ENCODE measurements around the gene PAEP.

Gene PAEP

DNA sequence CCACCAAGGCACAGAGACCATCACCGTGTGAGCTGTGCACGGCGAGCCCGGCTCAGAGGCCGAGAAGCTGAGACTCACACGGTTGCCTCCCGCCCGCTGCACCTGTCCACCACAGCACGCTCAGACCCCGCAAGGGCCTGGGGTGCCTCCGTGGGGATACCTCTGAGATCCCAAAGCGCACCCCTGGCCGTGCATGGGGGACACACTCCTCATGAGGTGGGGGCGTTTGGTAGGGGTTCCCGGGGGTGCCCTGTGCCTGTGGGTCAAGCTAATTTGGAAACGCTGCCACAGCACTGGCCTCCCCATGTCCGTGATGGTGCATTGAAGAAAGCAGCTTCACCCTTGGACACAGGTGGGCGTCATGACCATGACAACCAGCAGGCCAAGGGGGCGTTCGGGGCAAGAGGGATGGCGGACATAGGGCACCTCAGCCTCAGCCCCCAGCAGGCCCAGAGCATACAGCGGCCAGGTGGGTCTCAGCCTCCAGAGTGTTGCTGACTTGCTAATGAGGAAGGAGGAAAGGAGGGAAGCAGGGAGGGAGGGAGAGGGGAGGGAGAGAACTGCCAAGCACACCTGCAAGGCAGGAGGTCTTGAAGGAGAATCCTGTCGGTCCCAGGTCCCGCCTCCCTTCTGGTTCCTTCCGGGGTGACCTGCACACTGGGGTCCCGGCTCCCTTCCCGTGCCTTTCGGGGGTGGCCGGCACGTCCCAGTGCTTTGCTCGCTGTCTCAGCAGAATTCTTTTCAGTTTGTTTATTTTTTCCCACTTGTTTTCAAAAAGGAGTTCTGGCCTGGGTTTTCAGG is 43.1 kb downstream of the PAEP start:
- no peak for DNase-seq

DNA sequence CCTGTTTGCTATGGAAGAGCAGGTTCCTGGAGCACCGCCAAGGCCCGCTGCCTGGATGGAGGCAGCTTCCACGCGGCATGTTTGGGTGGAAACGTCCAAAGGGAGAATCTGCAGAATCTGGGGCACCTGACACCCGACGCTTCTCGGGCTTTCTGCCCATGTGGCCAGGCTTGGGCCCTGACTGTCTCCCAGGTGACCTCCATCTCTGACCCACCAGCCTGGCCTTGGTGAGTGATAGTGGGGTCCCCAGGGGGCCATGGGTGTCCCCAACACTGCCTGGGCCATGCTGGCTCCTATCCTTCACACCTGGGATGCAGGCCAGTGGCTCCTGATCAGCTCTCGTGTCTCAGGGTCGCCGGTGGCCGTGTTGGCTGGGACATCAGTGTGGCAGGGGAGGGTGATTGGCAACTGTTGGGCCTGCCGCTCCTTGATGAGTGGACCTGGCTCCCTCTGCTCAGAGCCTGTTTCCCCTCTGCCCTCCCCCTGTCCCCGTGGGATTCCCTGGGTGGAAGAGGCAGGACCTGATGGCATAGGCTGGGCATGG is 43.8 kb downstream of the PAEP start:
- no peak for DNase-seq

DNA sequence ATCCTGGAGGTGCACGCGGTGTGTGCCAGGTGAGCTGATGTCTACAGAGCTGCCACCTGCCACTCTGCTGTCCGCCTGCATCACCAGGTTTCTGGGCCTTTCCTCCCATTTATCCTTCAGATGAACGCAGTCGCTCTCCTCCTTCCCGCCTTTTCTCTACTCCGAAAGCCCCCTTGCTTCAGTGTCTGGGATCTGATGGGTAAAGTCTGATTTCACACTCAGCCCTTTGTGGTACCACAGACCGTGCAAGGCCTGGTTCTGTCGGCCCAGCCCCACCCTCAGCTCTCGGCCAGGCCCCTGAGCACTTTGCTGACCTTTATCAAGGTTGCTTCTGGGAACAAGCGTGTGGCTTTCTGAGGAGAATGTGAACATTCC is 45.3 kb downstream of the PAEP start:
- no peak for DNase-seq

DNA sequence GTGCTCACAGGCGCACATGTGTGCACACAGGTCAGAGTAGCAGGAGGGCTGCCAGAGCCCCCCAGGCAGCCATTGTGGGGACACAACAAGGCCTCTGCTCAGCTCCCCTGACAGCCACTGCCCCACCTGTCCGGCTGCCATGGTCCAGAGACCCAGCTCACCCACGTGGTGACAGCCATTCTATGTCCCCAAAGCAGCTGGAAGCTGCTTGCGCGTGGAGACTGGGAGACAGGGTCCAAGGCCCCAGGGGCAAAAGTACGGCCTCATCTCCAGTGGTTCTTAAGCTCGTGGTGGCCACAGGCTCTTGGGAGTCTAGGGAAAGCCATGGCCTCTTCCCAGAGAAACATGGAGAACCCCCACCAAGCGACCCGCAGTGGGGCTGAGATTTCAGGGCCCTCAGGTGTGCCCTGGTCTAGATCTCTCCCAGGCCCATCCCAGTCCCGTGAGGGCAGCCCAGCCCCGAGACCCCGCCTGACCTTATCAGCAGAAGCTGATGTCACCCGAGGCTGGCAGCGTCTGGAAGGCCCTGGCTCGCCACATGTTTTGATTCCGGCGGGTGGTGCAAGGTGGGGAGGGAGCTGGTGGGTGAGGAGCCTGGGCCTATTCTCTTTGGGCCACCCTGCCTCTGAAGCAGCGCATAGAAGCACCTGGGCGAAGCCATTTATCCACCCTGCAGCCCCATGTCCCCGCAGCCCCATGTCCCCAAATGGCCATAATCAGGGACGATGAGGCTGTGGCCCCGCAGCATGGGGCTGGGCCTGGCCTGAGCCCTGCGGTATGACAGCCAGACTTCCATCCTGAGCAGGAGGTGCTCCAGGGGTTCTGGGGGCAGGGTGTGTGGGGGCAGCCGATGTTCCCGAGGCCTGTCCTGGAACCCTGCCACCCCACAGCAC is 46.1 kb downstream of the PAEP start:
- DNase-seq: no peak

DNA sequence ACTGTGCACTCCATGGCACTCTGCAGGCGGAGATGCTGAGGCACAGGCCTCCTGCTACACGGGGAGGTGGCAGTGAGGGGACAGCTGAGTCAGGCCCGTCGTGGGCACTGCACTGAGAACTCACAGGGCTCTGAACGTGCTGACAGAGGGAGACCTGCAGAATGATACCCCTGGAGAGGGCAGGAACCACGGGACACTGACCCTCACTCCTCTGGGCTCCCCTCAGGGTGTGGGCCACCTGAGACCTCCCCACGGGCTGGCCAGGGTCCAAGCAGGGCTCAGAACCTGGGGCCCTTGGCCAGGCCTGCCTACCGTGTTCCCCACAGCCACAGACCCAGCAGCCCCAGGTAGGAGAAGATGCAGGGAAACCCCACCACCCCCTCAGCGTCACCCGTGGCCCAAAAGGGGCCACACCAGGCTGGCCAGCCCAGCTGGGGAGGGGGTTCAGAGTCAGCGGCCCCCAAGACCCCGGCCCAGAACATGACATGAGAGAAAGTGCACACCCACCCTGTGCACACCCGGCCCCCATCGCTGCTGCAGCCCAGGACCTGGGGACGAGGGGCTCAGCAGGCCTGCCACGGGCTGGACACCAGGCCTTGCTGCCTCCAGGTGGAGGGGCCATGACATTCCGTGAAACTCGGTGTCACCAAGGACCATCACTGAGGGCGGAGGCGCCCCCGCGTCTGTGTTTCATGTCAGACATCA is 46.9 kb downstream of the PAEP start:
- DNase-seq: no peak

DNA sequence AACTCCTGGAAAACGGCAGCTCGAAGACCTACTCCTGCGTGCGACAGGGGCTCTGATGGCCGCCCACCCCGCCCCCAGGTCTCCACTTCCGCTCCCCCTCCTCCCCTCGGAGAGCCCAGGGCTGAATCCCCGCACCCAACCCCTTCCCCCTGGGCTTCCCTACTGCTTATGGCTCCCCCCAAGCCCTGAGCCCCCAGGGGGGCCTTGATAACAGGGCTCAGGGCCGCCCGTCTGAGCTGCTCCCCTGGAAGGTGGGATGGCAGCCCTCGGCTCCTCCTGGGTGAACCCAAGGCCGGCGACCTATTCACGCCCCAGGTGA is 47.4 kb downstream of the PAEP start:
- no peak for DNase-seq

DNA sequence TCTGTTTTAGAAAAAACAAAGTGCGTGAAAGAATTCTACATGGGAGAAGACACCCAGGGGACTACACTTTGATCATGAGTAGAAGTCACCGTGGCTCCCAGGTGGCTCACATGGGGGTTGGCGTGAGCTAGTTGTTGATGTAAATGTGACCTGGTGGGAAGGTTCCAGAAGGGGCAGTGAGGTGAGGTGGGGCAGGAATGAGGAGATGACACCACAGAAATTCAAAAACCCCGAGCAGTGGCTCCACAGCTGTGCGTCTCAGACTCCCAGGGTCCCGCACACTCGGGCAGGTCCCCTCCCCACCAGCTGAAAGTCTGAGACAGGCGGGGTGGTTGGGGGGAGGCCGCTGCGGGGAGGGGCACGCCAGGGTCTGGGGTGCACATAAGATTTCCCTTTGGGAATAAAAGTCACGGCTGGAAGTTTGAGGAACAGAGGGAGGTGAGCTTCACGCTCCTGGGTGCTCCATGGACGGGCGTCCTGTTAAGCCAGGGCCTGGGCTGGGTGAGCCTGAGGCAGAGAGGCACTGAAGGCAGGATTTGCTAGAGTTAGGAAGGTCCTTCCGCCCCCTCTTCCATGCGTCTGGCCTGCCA is 47.9 kb downstream of the PAEP start:
- DNase-seq: no peak

DNA sequence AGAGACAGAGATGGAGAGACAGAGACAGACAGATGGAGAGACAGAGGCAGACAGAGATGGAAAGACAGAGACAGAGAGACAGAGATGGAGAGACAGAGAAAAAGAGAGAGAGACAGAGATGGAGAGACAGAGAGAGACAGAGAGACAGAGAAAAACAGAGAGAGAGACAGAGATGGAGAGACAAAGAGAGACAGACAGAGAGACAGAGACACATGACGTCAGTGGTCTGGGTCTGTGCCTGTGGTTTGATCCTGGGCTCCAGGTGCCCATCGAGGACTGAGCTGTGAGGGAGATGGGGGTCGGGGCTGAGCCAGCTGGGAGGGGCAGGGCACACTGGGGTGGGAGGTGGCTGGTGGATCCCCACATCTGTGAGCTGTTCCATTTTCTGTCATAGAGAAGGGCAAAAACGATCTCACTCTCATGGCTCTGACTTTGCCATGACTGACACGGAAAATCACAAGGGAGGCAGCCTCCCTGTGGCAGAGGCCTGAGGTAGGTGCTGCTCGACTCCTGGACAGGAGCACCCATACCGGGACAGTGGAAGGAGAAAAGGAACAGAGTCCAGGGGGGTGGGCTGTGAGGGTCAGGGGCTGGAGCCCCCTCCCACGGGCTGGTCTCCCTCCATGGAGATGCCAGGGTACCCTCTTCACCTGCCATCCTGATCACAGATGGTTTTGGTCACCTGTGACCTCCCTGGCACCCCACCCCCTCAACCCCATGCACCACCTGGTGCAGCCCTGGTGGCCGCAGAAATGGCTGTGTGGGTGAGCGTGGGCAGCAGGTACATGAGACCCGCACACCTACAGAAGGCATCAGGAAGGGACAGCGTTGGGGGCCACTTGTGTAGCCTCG is 49.0 kb downstream of the PAEP start:
- DNase-seq: no peak

DNA sequence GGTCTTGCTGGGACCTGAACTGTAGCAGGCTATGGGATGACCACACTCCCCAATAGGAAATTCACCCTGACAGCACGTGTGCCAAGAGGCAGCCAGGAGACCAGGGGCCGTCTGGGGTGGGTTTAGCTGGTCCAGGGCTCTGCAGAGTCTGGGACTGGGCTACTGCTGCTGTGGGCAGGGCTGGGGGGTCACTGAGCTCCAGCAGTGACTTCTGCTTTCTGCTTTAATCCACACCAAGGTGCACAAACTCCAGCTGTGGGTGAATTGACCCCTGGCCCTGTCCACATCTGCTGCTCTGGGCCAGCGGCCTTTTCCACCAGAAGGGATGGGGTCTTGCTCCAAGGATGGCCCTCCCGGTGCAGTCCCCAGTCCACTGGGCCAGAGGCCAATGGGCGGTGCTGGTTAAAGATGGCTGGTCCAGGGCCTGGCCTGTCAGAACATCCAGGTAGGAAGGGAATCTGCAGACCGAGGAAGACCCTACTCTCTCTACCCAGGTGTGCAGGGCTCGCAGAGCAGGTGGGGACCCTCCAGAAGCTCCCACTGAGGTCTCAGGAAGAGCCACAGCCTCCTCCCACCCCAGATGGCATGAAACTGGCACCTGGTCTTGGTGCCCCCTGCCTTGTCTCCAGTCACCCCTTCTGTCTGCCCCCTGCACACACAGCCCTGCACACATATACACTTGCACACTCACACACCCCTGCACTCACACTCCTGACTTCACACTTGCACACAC is 49.8 kb downstream of the PAEP start:
- DNase-seq: no peak

DNA sequence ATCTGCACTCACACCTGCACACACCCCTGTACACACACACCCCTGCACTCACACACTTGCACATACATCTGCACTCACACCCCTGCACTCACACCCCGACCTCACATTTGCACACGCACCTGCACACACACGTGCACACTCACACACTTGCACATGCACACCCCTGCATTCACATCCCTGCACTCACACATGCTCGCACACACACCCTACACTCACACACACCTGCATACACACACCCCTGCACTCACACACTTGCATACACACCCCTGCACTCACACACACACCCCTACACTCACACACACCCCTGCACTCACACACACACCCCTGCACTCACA is 50.3 kb downstream of the PAEP start:
- no peak for DNase-seq

DNA sequence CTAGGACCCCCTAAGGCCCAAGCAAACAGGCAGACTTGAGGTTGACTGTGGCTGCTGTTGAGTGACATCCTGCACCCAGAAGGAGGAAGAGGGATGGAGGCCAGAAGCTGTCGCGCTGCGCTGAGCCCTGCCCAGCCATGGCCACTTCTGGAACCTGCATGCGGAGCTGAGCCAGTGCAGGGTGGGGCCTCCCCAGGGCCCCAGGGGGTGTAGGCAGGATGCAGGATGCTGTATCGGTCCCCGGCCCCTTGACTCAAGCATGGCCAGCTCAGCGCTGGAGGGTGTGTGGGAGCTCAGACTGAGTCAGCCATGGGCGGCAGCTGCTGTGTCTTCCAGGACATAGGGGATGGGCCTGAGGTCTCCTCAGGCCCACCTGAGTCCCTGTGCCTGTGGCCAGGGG is 50.9 kb downstream of the PAEP start:
- no peak for DNase-seq

DNA sequence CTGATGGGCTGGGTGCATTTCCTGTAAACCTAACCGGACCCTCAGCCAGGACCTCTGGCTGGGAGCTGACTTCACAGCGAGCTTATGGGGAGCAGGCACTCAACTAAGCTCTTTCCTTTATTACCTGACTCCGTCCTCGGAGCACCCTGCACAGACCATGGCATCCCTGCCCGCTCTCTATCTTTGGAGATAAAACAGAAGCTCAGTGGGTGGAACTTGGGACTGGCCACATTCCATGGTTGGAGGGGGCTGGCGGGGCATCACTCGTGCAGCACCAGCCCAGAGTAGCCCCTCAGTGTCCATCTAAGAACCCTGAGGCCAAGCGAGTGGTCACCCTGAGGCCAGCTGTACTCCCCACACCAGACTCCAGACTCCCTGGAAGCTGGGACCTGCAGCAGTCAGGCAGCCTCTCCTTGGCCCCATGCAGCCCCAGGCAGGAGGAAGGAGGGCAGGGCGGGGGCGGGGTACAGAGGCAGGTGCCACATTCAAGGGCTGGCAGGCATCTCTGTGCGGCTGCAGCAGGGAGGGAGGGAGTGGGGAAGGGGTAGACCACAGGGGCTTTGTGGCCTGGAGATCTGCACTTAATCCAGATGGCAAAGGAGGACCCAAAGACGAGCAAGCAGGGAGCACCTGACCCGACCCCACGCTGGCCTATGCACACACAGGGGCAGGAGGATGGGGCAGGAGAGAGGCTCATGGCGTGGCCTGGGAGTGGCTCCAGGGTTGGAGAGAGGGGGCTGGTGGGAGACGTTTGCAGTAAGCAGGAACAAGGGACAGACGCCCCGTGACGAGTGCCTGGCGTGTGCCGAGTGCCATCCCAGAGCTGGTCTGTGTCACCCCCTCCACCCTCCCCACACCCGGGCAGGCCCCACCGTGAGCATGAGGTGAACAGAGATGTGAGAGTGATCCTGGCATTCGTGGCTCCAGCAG is 51.7 kb downstream of the PAEP start:
- DNase-seq: no peak

DNA sequence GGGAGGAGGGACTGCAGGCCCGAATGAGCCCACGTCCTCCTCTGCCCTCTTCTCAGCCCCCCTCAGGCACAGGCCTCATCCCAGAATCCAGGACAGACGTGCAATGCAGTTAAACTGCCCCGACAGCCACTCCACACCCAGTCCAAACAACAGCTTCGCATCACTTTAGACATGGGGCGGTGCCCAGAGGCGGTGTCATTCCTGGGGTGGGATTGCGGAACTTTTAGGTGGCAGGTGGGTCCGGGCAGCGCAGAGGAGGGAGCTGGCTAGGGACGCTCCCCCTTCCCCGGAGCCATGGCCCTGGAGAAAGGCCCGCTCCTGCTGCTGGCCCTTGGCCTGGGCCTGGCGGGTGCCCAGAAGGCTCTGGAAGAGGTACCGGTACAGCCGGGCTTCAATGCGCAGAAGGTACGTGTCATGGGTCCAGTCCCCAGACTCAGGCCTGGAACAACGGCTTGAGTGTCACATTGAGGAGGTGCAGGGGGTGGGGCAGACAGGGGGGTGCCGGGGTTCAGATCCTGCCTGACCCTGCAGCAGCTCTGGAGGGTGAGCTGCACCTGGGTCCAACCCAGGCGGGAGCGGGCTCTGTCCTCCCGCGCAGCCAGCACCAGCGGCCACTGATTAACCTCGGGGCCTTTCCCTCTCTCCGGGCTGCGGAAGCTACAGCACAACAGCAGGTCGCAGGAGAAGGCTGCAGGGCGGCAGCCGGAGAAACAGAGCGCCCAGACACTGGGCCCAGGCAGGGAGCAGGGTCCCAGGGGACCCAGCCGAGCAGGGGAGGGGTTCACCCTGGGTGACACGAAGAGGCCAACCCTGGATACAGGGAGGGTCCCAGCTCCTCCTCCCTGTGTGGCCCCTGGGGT is 52.6 kb downstream of the PAEP start:
- DNase-seq: no peak

DNA sequence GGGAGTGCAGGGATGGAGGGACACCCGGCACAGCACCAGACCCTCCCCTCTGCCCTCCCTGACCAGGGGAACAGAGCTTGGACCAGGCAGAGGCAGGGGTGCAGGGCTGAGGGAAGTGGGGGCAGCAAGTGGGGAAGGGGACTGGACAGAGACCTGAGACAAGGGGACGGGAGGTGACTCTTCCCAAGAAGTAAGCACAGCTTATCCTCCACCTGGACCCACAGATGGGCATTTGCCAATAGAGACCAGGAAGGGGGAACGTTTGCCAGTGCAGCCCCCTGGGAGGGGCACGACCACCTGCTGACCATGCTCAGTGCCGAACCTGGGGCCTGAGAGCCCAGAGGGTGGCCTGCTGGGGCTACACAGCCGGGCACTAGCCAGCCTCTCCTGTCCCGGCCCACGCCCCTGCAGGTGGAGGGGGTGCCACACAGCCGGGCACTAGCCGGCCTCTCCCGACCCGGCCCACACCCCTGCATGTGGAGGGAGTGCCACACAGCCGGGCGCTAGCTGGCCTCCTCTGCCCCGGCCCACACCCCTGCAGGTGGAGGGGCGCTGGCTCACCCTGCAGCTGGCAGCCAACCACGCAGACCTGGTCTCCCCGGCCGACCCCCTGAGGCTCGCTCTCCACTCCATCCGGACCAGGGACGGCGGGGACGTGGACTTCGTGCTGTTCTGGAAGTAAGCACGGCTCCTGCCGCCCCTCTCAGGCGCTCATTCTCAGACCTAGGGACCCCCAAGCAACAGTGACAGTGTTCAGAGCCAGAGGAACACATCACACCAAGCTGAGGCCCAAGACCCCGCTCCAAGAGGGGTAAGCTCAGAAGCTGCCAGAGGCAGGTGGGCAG is 53.5 kb downstream of the PAEP start:
- no peak for DNase-seq

DNA sequence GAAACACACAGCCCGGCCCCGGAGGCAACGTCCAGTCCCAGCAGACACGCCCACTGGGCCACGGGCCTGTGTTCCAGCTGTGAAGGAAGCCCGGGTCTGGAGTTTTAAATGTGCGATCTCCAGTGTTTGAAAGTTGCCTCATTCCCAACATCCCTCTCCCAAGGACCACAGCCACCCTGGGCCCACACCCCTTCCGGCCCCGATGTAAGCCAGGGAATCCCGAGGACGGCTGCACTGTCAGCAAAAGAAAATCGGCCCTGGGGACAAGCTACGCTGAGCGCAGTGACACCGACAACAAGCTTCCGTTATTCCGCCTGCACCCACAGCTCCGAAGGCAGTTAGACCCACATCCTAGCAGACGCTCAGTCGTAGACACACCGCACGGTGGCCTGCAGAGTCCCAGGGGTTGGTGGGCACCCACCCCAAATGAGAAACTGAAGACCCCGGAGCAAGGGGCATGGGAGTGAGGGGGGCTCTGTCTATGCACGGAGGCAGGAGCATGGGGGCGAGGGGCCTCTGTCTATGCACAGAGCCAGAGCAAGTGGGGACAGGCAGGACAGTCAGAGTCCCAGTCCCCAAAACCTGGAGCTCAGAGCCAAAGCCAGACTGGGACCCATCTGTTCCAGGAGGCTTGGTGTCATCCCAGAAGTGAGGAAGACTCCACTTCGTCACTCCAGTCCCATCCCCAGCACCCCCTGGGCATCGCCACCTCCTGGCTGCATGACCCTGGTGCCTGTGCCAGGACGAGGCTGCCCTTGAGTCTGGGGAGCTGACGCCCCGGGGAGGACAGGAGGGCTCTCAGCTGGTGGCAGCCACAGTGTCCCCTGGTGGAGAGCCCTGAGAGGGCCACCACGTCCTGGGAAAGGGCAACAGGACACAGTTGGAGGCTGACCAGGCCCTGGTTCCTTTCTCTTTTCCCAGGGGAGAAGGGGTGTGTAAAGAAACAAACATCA is 54.4 kb downstream of the PAEP start:
- no peak for DNase-seq

Measured in inflammatory macrophage treated with lipopolysaccharide for 4 hours (primary cell).